Smooth muscle cell (in vitro differentiated cells): ENCODE measurements around the gene IFT52. TPM values are rescaled to one million over a fixed set of nuclear protein-coding genes. Genes with fewer than 3 reads are reported as not detected.

ENCODE experiments used
- DNase-seq: peaks from one replicate; lab custom pipeline; 2025; ENCODE audit not compliant: unreplicated experiment; lab: John Stamatoyannopoulos, UW
- H2AFZ ChIP-seq: fragments of 200-600 bp; sonication (generic); 2 replicates; pipeline ENCODE4 v1.6.0; 2016; ENCODE audit warnings: antibody characterized with exemption, low read depth, mild to moderate bottlenecking
- H3F3A ChIP-seq: fragments of 200-600 bp; sonication (generic); 2 replicates; pipeline ENCODE4 v1.6.0; 2017; ENCODE audit warnings: antibody characterized with exemption, low read depth
- H3K27ac ChIP-seq: fragments of 200-600 bp; sonication (generic); 2 replicates; pipeline ENCODE4 v1.5.1; 2016; ENCODE audit warnings: low read depth, mild to moderate bottlenecking
- H3K27me3 ChIP-seq: fragments of 200-600 bp; sonication (generic); 2 replicates; pipeline ENCODE4 v1.6.1; 2016; ENCODE audit warnings: low read depth, mild to moderate bottlenecking
- H3K36me3 ChIP-seq: fragments of 200-600 bp; sonication (generic); 2 replicates; pipeline ENCODE4 v1.5.1; 2016; ENCODE audit warnings: low read depth
- H3K4me1 ChIP-seq: fragments of 200-600 bp; sonication (generic); 2 replicates; pipeline ENCODE4 v1.5.1; 2016; ENCODE audit warnings: low read depth
- H3K4me2 ChIP-seq: fragments of 200-600 bp; sonication (generic); 2 replicates; pipeline ENCODE4 v1.6.0; 2016; ENCODE audit warnings: mild to moderate bottlenecking
- H3K4me3 ChIP-seq: fragments of 200-600 bp; sonication (generic); 2 replicates; pipeline ENCODE4 v1.5.1; 2016; ENCODE audit warnings: mild to moderate bottlenecking
- H3K79me2 ChIP-seq: fragments of 200-600 bp; sonication (generic); 2 replicates; pipeline ENCODE4 v1.6.0; 2016; ENCODE audit warnings: low read depth, mild to moderate bottlenecking
- H3K9ac ChIP-seq: fragments of 200-600 bp; sonication (generic); 2 replicates; pipeline ENCODE4 v1.6.0; 2016; ENCODE audit warnings: low read depth
- H3K9me3 ChIP-seq: fragments of 200-600 bp; sonication (generic); replicated peaks from 2 replicates; pipeline ENCODE4 v1.5.1; 2016; ENCODE audit warnings: low read depth
- H4K20me1 ChIP-seq: fragments of 200-600 bp; sonication (generic); 2 replicates; pipeline ENCODE4 v1.6.0; 2016; ENCODE audit warnings: low read depth
- WGBS: methylation state at CpG from one replicate; pipeline ENCODE4 v1.1.7; 2016; ENCODE audit warnings: low lambda C conversion rate; 5-methylcytosine and 5-hydroxymethylcytosine counted together
- polyA plus RNA-seq: library from polyadenylated mRNA; unstranded; fragments of >200 nt; fragmentation: Nextera tagmentation; extraction: Ambion mirVana; gene quantifications from 2 replicates; pipeline ENCODE4 v1.2.1, GENCODE V29; 2016
- total RNA-seq: library from RNA; depleted of rRNA; stranded (reverse); fragments of >200 nt; gene quantifications from 2 replicates; pipeline ENCODE4 v1.2.3, GENCODE V29; 2014
- TF ChIP-seq, protein P1 (sequence below): fragments of 200-600 bp; sonication (generic); IDR thresholded peaks from 2 replicates; pipeline ENCODE4 v1.5.1; 2017; ENCODE audit warnings: borderline replicate concordance, mild to moderate bottlenecking, antibody characterized with exemption; ENCODE audit not compliant: insufficient read depth, poor library complexity, severe bottlenecking

The IFT52 gene
- total and polyA plus RNA-seq, 2 experiments from 2014 or later = 46.5 to 51.0 TPM

DNA sequence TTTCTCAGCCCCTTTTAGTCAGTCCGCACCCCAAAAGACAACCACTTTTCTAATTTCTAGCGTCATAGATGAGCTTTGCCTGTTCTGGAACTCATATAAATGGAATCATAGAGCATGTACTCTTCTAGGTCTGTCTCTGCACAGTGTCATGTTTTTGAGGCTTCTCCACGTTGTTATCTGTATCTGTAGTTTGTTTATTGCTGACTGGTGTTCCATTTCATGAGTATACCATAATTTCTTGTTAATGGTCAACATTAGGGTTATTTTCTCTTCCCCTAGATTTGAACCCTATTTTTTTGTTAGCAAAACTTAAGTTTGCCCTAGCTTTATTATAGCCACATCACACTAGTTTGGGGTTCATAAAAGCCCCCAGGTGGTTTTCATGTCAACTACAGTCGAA lies 48.1 kb upstream of the IFT52 start:
- H3K9me3 ChIP-seq = no peaks in the 10 kb centered on the region

DNA sequence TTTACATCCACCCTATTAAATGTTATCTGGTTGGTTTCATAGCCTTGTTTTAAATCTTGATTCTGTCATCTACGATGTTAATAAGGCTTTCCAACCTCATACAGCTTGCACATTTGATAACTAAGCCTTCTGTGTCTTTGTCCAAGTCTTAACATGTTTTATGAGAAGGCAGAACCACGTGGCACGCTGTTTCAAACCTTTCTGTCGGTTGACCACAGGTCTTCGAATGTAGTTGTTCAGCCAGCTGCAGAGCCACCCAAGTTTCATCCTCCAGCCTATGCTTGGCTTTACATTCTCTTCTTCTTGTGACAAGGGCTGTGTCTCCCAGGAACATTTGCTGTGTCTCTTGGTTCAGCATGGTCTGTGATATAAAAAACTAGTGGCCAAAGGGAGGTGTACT lies 47.6 kb upstream of the IFT52 start:
- DNase-seq = no peak
- H3K4me2 ChIP-seq = no peak overlapping the region

More for the DNA sequence above, 48.1 kb upstream of the IFT52 start:
- TF ChIP-seq, protein P1, sequence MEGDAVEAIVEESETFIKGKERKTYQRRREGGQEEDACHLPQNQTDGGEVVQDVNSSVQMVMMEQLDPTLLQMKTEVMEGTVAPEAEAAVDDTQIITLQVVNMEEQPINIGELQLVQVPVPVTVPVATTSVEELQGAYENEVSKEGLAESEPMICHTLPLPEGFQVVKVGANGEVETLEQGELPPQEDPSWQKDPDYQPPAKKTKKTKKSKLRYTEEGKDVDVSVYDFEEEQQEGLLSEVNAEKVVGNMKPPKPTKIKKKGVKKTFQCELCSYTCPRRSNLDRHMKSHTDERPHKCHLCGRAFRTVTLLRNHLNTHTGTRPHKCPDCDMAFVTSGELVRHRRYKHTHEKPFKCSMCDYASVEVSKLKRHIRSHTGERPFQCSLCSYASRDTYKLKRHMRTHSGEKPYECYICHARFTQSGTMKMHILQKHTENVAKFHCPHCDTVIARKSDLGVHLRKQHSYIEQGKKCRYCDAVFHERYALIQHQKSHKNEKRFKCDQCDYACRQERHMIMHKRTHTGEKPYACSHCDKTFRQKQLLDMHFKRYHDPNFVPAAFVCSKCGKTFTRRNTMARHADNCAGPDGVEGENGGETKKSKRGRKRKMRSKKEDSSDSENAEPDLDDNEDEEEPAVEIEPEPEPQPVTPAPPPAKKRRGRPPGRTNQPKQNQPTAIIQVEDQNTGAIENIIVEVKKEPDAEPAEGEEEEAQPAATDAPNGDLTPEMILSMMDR = no peak
- Histone ChIP-seq H3K4me2 (no peak overlapping the region), H3K9ac (no peak overlapping the region), H3K4me1 (no peaks in the 10 kb centered on the region), H3K36me3 (no peaks in the 10 kb centered on the region), H3K4me3 (no peak overlapping the region), H3K27ac (no peak overlapping the region), H2AFZ (no peak overlapping the region), H3K79me2 (no peaks in the 10 kb centered on the region), H3K27me3 (no peaks in the 10 kb centered on the region), H4K20me1 (no peaks in the 10 kb centered on the region), H3F3A (no peaks in the 10 kb centered on the region)
- 62% methylated on average over 4 of the region's 4 CpGs for WGBS
- DNase-seq = no peak

DNA sequence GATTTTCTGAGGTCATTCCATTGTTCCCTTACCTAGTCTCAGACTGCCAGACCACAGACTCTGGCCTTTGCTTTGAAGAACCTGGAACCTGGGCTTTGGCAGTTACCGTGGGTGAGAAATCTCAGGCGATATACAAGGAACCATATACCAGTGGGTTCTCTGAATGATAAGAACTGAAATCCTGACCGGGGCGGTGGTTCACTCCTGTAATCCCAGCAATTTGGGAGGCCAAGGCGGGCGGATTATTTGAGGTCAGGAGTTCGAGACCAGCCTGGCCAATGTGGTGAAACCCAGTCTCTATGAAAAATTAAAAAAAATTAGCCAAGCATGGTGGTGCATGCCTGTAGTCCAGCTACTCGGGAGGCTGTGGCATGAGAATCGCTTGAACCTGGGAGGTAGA lies 46.2 kb upstream of the IFT52 start:
- no peak overlapping the region for H2AFZ ChIP-seq
- no peak for DNase-seq

More for the DNA sequence above, 47.6 kb upstream of the IFT52 start:
- no peaks in the 10 kb centered on the region for H3K79me2 ChIP-seq
- H3K27me3 ChIP-seq = no peaks in the 10 kb centered on the region
- H3K4me3 ChIP-seq = no peak overlapping the region
- no peak overlapping the region for H3K27ac ChIP-seq
- H3K4me1 ChIP-seq = no peaks in the 10 kb centered on the region
- H3K9ac ChIP-seq = no peak overlapping the region
- WGBS = 79% methylated on average over 5 of the region's 5 CpGs
- H3K9me3 ChIP-seq = no peaks in the 10 kb centered on the region
- TF ChIP-seq, protein P1 = no peak
- no peaks in the 10 kb centered on the region for H3K36me3 ChIP-seq
- no peaks in the 10 kb centered on the region for H4K20me1 ChIP-seq
- H2AFZ ChIP-seq = no peak overlapping the region
- H3F3A ChIP-seq = no peaks in the 10 kb centered on the region

More for the DNA sequence above, 46.2 kb upstream of the IFT52 start:
- no peaks in the 10 kb centered on the region for H3K9me3 ChIP-seq
- no peaks in the 10 kb centered on the region for H3K4me1 ChIP-seq
- no peaks in the 10 kb centered on the region for H4K20me1 ChIP-seq
- no peaks in the 10 kb centered on the region for H3K36me3 ChIP-seq
- H3K27ac ChIP-seq = no peak overlapping the region
- H3K27me3 ChIP-seq = no peaks in the 10 kb centered on the region
- no peak overlapping the region for H3K4me2 ChIP-seq
- H3K4me3 ChIP-seq = no peak overlapping the region
- H3F3A ChIP-seq = no peaks in the 10 kb centered on the region
- no peak overlapping the region for H3K9ac ChIP-seq
- no peaks in the 10 kb centered on the region for H3K79me2 ChIP-seq
- 97% methylated on average over 9 of the region's 9 CpGs for WGBS
- TF ChIP-seq, protein P1 = no peak
